GM21723 (cell line): ENCODE measurements around the gene SLC41A1.
A peak's percentile ranks its signal among the peaks of the same experiment; 100 is the strongest.
"Not testable (repeated sequence)": the region's sequence is repeated elsewhere in the genome, so short reads cannot be mapped to it uniquely, and the experiment has no call there.

ENCODE experiments used
- ATAC-seq: cut with Tn5 transposase; IDR thresholded peaks from one replicate; pipeline ENCODE4 v1.9.1; 2021; ENCODE audit warnings: mild to moderate bottlenecking, moderate library complexity; ENCODE audit not compliant: unreplicated experiment

The SLC41A1 gene

GRCh38 chr1:205812878-205813754 lies at the start of gene SLC41A1:
TSS of gene SLC41A1 (minus strand) at chr1:205813198. CDS start at chr1:205810441, 2,757 bp downstream.
- peak; percentile 93 for ATAC-seq

DNA sequence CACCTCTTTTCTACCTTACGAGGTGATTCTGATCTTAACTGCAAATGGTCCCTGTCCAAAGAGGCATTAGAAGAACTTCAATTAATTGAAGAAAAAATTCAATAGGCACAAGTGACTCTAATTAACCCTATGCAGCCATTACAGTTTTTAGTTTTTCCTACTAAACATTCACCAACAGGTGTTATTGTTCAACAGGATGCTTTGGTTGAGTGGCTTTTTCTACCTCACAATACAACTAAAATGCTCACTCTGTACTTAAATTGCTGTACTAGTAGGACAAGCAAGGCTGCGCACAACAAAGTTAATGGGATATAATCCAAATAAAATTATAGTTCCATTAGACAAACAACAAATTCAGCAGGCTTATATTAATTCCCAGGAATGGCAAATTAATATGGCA lies 48.5 kb upstream of the SLC41A1 start:
- ATAC-seq = no peak

- ATAC-seq = no peak
Observed at GRCh38 chr1:205858141-205858961, 45.4 kb upstream of the SLC41A1 start.

DNA sequence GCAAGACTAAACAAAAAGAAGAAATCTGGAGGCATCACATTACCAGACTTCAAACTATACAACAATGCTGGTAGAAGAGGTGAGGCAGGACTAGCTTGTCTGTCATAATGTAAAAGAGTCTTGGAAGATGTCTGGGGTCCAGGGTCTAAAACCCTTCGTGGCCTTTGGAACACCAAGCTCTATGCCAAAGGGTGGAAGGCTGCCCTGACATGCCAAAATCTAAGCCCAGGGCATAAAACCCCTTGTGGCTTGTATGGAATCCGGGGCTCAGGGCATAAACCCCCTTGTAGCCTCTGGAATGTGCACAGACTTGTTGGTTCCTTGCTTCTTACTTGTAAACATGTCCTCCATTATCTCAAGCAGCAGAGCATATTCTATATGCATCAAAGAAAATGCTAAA lies 44.5 kb upstream of the SLC41A1 start:
- not testable (repeated sequence) for ATAC-seq

- ATAC-seq = no peak
Observed at GRCh38 chr1:205856433-205856832, 43.4 kb upstream of the SLC41A1 start.

DNA sequence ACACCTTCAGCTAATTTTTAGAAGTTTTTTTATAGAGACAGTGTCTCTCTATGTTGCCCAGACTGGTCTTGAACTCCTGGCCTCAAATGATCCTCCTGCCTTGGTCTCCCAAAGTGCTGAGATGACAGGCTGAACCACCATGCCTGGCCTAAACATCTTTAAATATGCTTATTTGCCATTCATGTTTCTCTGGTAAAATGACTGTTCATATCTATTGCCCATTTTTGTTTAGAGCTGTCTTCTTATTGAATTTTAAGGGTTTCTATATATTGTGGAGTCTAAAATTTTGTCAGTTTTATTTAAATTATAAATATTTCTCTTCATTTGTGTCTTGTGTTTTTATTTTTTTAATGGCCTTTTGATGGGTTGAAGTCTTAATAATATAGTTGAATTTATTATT lies 40.0 kb upstream of the SLC41A1 start:
- no peak for ATAC-seq

DNA sequence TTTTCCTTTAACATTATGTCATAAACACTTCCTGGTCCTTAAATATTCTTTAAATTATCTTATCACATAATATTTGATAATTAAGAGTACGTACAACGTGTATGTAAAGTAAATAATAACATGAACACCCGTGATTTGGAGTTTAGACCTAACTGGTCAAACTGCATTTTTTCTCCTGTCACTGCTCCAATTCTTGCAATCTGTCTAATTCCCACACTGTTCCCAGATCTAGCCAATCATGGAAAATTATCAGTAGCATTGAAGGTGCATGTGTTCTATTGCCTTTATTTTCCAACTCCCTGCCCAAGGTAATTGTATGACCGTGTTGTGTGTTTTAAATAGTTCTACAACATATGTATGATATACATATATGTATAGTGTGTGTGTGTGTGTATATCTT lies 39.0 kb upstream of the SLC41A1 start:
- ATAC-seq = no peak

GRCh38 chr1:205849619-205850355 lies 36.8 kb upstream of the SLC41A1 start, which contains the start of gene PM20D1:
TSS of gene PM20D1 (minus strand) at chr1:205850132. CDS start at chr1:205850072, 60 bp downstream.
- peak; percentile 88 for ATAC-seq

DNA sequence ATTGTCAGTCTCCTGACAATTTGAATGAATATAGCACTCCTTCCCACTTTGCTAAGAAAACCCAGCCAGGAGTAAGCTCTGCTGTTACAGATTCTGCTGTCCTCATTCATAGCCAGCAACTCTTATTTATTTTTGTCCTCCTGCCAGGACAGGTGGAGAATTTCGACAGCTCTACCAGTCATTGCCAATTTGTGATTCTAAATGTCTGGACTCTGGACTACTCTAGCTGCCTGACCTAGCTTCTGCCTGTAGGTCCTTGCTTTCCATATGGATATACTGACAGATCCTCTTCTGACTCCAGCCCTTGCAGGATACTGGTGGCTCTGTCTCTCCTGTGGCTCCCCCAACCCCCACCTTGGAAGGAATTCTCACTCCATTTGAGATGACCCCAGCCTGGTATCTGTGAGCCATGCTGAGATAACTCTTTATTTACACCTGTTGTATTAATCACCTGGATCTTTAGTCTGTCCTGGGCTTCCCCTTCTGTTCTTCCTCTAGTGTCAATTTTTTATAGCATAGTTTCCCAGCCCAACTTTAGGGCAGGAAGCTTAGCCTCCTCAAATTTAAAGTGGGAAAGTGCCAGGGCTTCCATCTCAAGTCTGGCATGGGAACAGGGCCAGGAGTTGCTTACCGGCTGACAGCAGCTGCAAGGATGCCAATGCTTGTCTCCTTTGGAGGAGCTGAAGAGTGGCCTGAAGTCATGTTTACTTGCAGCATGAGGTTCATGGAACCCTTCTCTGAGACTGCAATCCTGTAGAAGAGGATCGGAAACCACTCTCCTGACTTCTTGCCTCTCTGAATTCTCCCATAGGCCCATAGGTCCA lies 30.2 kb upstream of the SLC41A1 start:
- no peak for ATAC-seq

GRCh38 chr1:205842229-205842628 lies 29.2 kb upstream of the SLC41A1 start:
- ATAC-seq = no peak

DNA sequence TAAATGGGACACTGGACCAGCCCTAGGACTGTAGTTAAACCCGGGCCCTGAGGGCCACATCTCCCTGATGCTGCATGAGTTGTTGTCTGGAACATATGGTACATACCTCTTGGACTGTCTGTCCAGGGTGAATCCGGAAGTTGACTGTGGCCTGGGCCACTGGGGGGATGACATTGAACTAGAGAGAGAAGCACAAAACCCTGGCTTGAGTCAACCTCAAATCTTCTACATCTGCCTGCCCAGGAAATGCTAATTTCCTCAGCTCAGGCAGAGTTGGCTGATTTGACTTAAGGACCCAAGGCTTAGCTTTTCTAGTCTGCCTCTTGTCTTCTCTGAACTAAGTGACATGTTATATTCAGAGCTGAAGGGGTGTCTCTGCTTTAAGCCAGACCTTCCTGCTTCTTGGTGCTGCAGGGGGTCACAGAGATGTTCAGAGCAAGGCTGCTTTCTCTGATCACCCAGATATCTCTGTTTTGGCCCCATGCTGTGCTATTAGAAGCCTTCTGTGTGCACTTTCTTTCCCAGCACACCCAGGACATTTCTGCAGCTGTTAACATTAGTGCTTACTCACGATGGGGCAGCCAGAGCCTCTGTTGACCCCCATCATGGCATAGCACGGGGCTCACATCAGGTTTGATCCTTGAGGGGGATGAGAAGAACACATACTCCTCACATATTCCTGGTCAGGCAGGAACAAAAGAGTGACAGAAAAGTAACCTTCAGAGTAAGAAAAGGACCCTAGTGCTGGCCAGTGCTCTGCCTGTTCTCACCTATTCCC lies 27.3 kb upstream of the SLC41A1 start:
- ATAC-seq = no peak

DNA sequence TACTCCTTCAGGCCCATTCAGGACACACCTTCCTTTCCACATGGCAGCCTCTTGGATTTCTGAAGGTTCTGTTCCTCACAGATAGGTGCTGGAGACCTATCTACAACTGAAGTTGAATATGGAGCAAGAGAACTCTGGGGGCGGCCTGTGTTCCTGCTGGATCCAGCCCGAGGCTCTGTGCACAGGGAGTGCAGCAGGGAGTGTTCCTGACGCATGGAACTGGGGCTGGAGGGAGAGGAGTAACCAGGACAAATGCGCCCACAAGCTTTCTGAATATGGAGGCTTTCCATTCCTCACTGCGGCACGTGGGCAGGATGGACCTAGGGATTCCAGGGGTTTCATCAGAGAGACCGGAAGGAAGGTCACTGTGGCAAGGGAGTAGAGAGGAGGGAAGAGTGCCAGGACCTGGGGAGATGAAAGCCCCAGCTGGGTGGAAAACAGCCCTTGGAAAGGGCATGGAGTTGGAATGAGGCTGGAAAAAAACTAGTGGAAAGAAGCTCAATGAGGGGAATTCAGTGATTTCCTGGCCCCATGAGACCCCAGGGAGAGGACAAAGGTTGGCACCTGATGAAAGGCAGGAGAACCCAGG lies 24.5 kb upstream of the SLC41A1 start:
- no peak for ATAC-seq

DNA sequence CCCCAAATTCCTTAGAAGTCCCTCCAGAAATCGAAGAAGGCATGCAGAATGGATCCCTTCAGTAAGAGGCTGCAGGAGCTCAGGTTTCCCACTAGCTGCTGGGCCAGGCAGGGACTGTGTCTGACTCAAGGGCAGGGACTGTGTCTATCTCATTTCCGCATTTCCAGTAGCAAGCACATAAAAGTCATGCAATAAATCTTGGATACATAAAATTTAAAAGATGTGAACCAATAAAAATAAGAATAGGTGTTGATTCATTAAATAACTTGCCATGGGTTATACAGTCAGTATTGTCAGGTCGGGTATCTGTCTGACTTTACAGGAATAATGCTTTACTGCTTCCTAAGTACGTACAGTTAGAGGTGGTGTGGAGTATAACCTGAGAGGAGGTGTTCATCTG lies 21.8 kb upstream of the SLC41A1 start:
- no peak for ATAC-seq

DNA sequence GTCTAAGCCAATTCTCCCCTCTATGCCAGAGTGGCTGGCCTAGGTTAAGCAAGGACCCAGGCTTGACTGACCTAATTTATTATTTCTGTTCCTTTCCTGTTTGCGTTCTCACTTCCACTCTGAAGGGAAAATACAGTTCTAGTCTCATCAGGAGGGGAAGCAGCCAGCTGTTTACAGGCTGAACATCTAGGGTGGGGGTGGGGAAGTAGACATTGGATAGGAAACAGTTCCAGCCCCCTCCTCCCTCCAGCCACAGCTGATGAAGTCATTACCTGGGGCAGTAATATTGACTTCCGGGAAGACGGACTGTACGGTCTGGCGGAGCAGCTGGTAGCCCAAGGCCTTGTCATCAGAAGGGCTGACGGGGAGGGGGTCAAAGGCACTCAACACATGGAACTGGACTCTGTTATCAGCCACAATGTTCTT lies 19.3 kb upstream of the SLC41A1 start:
- no peak for ATAC-seq

- ATAC-seq = no peak
Observed at GRCh38 chr1:205827623-205828022, 14.6 kb upstream of the SLC41A1 start.

DNA sequence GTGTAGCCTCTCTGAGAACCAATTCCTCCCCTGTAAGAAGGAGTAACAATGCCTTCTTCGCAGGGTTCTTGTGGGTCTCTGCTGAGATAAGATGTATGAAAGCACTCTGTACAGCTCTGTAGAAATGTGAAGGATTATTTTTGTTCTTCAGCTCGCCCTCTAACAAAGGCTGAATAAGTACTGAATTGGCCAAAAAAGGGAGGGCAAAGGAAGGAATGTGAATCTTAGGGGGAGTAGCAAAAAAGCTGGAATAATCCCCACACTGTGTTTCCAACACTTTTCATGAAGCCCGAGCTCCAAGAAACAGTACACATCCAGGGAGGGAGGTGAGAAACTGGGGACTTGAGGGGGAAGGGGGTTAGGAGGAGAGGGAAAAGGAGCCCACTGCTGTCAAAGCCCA lies 14.0 kb upstream of the SLC41A1 start:
- no peak for ATAC-seq

DNA sequence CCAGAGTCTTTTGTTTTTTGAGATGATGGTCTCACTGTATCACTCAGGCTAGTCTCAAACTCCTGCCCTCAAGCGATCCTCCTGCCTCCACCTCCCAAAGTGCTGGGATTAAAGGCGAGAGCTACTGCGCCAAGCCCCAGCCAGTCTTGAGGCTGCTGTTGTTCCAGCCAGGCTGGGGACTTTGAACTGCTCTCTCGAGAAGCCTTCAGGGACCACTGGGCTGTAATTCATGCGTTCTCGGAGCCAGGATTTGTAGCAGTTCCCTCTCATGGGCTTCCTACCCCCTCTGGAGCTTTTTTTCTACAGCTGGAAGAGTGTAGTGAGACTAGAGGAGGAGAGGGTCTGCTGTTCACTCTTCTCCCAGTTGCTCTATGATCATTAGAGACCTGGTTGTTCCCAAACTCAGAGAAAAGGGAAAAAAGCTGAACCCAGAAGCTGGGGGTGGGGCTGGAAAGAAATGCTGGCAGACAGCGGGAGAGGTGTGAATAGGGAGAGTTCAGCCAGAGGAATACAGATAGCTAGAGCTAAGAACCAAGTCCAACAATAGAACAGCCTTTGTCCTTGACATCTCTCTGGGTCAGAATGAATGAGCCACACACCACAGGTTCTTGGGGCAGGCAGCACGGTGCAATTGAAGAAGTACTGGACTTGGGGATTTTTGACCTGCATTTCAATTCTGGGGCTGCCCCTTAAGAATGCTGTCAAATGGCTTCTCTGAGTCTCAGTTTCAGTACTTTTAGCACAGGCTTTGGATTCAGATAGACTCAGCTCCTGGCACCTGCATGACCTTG lies 13.2 kb upstream of the SLC41A1 start:
- ATAC-seq = peak; percentile 52

GRCh38 chr1:205824180-205824579 lies 11.2 kb upstream of the SLC41A1 start:
- ATAC-seq = no peak
